GM23338 (cell line): ENCODE results near the gene SYNRG. TPM values are rescaled to one million over a fixed set of nuclear protein-coding genes. Genes with fewer than 3 reads are reported as not detected.

Experiments
- ATAC-seq: fragments of 200-7000 bp; cut with Tn5 transposase; 3 replicates; pipeline ENCODE4 v1.9.1; 2020
- DNase-seq: peaks from one replicate; pipeline ENCODE4 v3.0.0-alpha.2; 2015; ENCODE audit warnings: low spot score
- H2AFZ ChIP-seq: fragments of 200-600 bp; sonication (generic); 2 replicates; pipeline ENCODE4 v1.8.0; 2016; ENCODE audit warnings: antibody characterized with exemption, mild to moderate bottlenecking, moderate library complexity
- H3F3A ChIP-seq: fragments of 200-600 bp; sonication (generic); replicated peaks from 2 replicates; pipeline ENCODE4 v1.8.0; 2017; ENCODE audit warnings: antibody characterized with exemption, mixed run types, low read depth
- H3K27ac ChIP-seq: fragments of 200-600 bp; sonication (generic); 2 replicates; pipeline ENCODE4 v1.6.1; 2016; ENCODE audit warnings: low read depth
- H3K27me3 ChIP-seq: fragments of 200-600 bp; sonication (generic); 2 replicates; pipeline ENCODE4 v1.8.0; 2016; ENCODE audit warnings: mild to moderate bottlenecking, mixed run types, moderate library complexity; ENCODE audit not compliant: insufficient read depth
- H3K36me3 ChIP-seq: fragments of 200-600 bp; sonication (generic); 2 replicates; pipeline ENCODE4 v1.8.0; 2016; ENCODE audit warnings: mild to moderate bottlenecking; ENCODE audit not compliant: insufficient read depth
- H3K4me1 ChIP-seq: fragments of 200-600 bp; sonication (generic); 2 replicates; pipeline ENCODE4 v1.8.0; 2016; ENCODE audit warnings: mild to moderate bottlenecking, moderate library complexity; ENCODE audit not compliant: insufficient read depth
- H3K4me2 ChIP-seq: fragments of 200-600 bp; sonication (generic); 2 replicates; pipeline ENCODE4 v1.7.1; 2017; ENCODE audit warnings: mixed run types
- H3K4me3 ChIP-seq: fragments of 200-600 bp; sonication (generic); 2 replicates; pipeline ENCODE4 v1.6.1; 2016; ENCODE audit warnings: mixed run types
- H3K79me2 ChIP-seq: fragments of 200-600 bp; sonication (generic); replicated peaks from 2 replicates; pipeline ENCODE4 v1.8.0; 2017; ENCODE audit warnings: mild to moderate bottlenecking; ENCODE audit not compliant: insufficient read depth
- H3K9me2 ChIP-seq: fragments of 200-600 bp; sonication (generic); 2 replicates; pipeline ENCODE4 v1.8.0; 2017; ENCODE audit not compliant: insufficient read depth
- H4K20me1 ChIP-seq: fragments of 200-600 bp; sonication (generic); replicated peaks from 2 replicates; pipeline ENCODE4 v1.8.0; 2017; ENCODE audit warnings: mild to moderate bottlenecking; ENCODE audit not compliant: insufficient read depth
- H3K27ac Mint-ChIP-seq: 2 replicates; pipeline ENCODE4 v1.8.0; 2020; ENCODE audit warnings: inconsistent platforms, mild to moderate bottlenecking, moderate library complexity, mixed read lengths
- H3K27me3 Mint-ChIP-seq: 3 replicates; pipeline ENCODE4 v1.8.0; 2022; ENCODE audit warnings: low read depth, mild to moderate bottlenecking, moderate library complexity, mixed read lengths, inconsistent platforms; ENCODE audit not compliant: insufficient read depth, poor library complexity
- H3K36me3 Mint-ChIP-seq: 3 replicates; pipeline ENCODE4 v1.8.0; 2021; ENCODE audit warnings: low read depth, mild to moderate bottlenecking, inconsistent platforms, moderate library complexity, mixed read lengths
- H3K4me1 Mint-ChIP-seq: 3 replicates; pipeline ENCODE4 v1.8.0; 2020; ENCODE audit warnings: mild to moderate bottlenecking, inconsistent platforms, mixed read lengths
- H3K4me3 Mint-ChIP-seq: 3 replicates; pipeline ENCODE4 v1.8.0; 2021; ENCODE audit warnings: moderate library complexity, mild to moderate bottlenecking, inconsistent platforms, mixed read lengths
- H3K9me3 Mint-ChIP-seq: 3 replicates; pipeline ENCODE4 v1.8.0; 2020; ENCODE audit warnings: moderate library complexity, mild to moderate bottlenecking, inconsistent platforms, mixed read lengths
- NANOG ChIP-seq: IDR thresholded peaks from 2 replicates; pipeline ENCODE4 v1.6.1; 2016; ENCODE audit warnings: antibody characterized with exemption, borderline replicate concordance
- POLR2AphosphoS5 ChIP-seq: IDR thresholded peaks from 2 replicates; pipeline ENCODE4 v1.6.1; 2016; ENCODE audit warnings: antibody characterized with exemption, low read depth
- ZNF114 ChIP-seq: fragments of 250-450 bp; sonication (Bioruptor Pico); IDR thresholded peaks from 2 replicates; pipeline ENCODE4 v1.5.0; 2020; ENCODE audit warnings: mild to moderate bottlenecking, moderate library complexity
- ZNF331 ChIP-seq: fragments of 250-450 bp; sonication (Bioruptor Pico); IDR thresholded peaks from 2 replicates; pipeline ENCODE4 v1.5.0; 2020; ENCODE audit warnings: low read depth, mild to moderate bottlenecking, moderate library complexity
- polyA plus RNA-seq: library from polyadenylated mRNA; unstranded; fragments of >200 nt; fragmentation: Nextera tagmentation; extraction: Ambion mirVana; gene quantifications from 2 replicates; pipeline ENCODE4 v1.2.1, GENCODE V29; 2016
- total RNA-seq: library from RNA; depleted of rRNA; stranded (reverse); fragments of >200 nt; shearing (Covaris generic); gene quantifications from 2 replicates; pipeline ENCODE4 v1.2.3, GENCODE V29; 2014
- TF ChIP-seq, protein P1 (sequence below), 2 experiments: fragments of 200-600 bp in 1 of 2; sonication (generic) in 1 of 2; conservative IDR thresholded peaks; 2 replicates each; pipeline versions ENCODE4 v1.5.1 to v1.6.1; 2016 to 2017; ENCODE audit warnings: antibody characterized with exemption in 2 of 2, low read depth in 2 of 2, mild to moderate bottlenecking in 2 of 2, moderate library complexity in 1 of 2
- TF ChIP-seq, protein P2 (sequence below): fragments of 250-450 bp; sonication (Bioruptor Pico); IDR thresholded peaks from 2 replicates; pipeline ENCODE4 v1.5.0; 2020; ENCODE audit warnings: mild to moderate bottlenecking, moderate library complexity

The SYNRG gene
- total and polyA plus RNA-seq, 2 experiments from 2014 or later, result 18.6 to 22.6 TPM

DNA sequence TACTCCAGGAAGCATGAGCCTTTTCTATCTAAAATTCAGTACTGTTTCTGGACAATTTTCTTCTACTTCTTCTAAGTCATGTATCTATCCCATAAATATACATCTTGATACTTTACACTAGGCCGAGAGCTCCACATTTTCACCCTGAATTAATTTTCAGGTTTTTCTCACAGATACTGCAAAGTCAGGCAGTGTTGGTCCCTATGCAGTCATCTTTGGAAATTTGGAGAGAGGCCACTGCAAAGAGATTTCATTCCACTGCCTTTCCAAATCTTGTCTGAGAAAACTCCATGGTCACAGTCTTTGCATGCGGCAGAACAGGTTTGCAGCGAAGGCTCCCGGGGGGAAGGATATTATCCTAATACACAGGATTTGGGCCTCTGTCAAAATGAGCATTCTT is 91.3 kb downstream of the SYNRG start:
- Histone ChIP-seq H3K4me1 (no peaks in the 10 kb centered on the region), H3F3A (0 out of 2 replicates have a peak, but pooled peaks cover 4% of the 10 kb centered on the region), H3K27ac (no peak overlapping the region), H3K79me2 (no peaks in the 10 kb centered on the region), H3K4me2 (no peak overlapping the region), H3K36me3 (peaks cover 11% of the 10 kb centered on the region; the same call in 1 of the 2 replicates), H4K20me1 (peaks cover 9% of the 10 kb centered on the region), H3K27me3 (no peaks in the 10 kb centered on the region), H3K9me2 (no peaks in the 10 kb centered on the region), H3K4me3 (no peak overlapping the region), H2AFZ (no peak overlapping the region)
- Mint-ChIP-seq H3K4me1 (peaks cover 2% of the 10 kb centered on the region; the same call in 1 of the 3 replicates), H3K27me3 (peaks cover 2% of the 10 kb centered on the region), H3K4me3 (no peak overlapping the region), H3K36me3 (peaks cover 32% of the 10 kb centered on the region), H3K27ac (no peak overlapping the region), H3K9me3 (no peaks in the 10 kb centered on the region)
- TF ChIP-seq ZNF331 (CRISPR knock-in tag) (no peak), POLR2AphosphoS5 (no peak)
- TF ChIP-seq, protein P1, sequence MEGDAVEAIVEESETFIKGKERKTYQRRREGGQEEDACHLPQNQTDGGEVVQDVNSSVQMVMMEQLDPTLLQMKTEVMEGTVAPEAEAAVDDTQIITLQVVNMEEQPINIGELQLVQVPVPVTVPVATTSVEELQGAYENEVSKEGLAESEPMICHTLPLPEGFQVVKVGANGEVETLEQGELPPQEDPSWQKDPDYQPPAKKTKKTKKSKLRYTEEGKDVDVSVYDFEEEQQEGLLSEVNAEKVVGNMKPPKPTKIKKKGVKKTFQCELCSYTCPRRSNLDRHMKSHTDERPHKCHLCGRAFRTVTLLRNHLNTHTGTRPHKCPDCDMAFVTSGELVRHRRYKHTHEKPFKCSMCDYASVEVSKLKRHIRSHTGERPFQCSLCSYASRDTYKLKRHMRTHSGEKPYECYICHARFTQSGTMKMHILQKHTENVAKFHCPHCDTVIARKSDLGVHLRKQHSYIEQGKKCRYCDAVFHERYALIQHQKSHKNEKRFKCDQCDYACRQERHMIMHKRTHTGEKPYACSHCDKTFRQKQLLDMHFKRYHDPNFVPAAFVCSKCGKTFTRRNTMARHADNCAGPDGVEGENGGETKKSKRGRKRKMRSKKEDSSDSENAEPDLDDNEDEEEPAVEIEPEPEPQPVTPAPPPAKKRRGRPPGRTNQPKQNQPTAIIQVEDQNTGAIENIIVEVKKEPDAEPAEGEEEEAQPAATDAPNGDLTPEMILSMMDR (conservative IDR thresholded peaks at IDR 0.05; ENCODE audit: low read depth in 2 of 2), result no peak
- ATAC-seq (no peak), DNase-seq (no peak)

DNA sequence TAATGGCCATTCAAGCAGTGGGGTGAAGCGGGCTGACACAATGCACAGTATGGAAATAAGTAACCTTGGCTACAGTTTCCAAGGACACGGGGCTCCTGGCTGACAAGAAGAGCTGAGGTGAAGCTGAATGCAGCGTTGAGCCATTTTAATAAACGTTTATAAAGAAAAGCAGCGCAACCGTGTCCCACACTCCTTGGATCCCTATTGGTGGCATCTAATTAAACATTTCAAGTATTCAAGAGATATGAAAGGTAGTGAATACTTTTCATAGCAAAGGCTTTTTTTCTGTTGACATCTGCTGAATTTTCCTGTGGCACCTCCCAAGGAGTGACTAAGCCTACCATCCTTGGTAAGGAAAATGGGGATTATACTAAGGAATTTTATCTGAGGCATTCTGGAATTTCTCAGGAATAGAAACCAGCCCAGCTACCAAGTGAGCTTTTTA is 93.1 kb downstream of the SYNRG start:
- DNase-seq (no peak), ATAC-seq (no peak)
- Histone ChIP-seq H3K4me1 (no peaks in the 10 kb centered on the region), H3K27ac (no peak overlapping the region), H4K20me1 (peaks cover 9% of the 10 kb centered on the region), H3F3A (0 out of 2 replicates have a peak, but pooled peaks cover 8% of the 10 kb centered on the region), H3K4me2 (no peak overlapping the region), H3K4me3 (no peak overlapping the region), H3K27me3 (no peaks in the 10 kb centered on the region), H3K79me2 (no peaks in the 10 kb centered on the region), H2AFZ (no peak overlapping the region), H3K36me3 (peaks cover 11% of the 10 kb centered on the region; the same call in 1 of the 2 replicates), H3K9me2 (no peaks in the 10 kb centered on the region)
- Mint-ChIP-seq H3K4me3 (no peak overlapping the region), H3K27me3 (peaks cover 2% of the 10 kb centered on the region), H3K9me3 (no peaks in the 10 kb centered on the region), H3K27ac (no peak overlapping the region), H3K36me3 (peaks cover 41% of the 10 kb centered on the region), H3K4me1 (peaks cover 2% of the 10 kb centered on the region; the same call in 1 of the 3 replicates)
- no peak for TF ChIP-seq ZNF114 (CRISPR knock-in tag)

DNA sequence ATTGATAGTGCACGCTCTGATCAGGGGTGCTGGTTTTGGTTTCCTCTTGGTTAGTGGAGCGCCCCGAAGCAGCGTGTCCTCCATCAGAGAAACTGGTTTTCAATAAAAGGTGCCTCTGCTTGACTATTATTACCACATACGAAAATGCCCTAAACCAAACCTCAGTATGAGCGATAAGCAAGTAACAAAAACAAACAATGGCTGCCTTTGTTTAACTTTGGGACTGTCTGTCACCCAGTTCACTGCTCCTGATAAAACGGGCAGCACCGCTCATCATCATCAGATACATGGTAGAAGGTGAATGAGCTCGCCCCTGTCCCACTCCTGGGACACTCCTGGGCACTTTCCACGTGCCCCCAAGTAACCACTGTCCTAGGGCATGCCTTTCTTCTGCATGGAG is 95.5 kb downstream of the SYNRG start:
- no peak overlapping the region for H3K4me3 Mint-ChIP-seq
- H3K27ac Mint-ChIP-seq, result no peak overlapping the region
- no peak for ATAC-seq
- no peak for TF ChIP-seq NANOG
- TF ChIP-seq, protein P2, sequence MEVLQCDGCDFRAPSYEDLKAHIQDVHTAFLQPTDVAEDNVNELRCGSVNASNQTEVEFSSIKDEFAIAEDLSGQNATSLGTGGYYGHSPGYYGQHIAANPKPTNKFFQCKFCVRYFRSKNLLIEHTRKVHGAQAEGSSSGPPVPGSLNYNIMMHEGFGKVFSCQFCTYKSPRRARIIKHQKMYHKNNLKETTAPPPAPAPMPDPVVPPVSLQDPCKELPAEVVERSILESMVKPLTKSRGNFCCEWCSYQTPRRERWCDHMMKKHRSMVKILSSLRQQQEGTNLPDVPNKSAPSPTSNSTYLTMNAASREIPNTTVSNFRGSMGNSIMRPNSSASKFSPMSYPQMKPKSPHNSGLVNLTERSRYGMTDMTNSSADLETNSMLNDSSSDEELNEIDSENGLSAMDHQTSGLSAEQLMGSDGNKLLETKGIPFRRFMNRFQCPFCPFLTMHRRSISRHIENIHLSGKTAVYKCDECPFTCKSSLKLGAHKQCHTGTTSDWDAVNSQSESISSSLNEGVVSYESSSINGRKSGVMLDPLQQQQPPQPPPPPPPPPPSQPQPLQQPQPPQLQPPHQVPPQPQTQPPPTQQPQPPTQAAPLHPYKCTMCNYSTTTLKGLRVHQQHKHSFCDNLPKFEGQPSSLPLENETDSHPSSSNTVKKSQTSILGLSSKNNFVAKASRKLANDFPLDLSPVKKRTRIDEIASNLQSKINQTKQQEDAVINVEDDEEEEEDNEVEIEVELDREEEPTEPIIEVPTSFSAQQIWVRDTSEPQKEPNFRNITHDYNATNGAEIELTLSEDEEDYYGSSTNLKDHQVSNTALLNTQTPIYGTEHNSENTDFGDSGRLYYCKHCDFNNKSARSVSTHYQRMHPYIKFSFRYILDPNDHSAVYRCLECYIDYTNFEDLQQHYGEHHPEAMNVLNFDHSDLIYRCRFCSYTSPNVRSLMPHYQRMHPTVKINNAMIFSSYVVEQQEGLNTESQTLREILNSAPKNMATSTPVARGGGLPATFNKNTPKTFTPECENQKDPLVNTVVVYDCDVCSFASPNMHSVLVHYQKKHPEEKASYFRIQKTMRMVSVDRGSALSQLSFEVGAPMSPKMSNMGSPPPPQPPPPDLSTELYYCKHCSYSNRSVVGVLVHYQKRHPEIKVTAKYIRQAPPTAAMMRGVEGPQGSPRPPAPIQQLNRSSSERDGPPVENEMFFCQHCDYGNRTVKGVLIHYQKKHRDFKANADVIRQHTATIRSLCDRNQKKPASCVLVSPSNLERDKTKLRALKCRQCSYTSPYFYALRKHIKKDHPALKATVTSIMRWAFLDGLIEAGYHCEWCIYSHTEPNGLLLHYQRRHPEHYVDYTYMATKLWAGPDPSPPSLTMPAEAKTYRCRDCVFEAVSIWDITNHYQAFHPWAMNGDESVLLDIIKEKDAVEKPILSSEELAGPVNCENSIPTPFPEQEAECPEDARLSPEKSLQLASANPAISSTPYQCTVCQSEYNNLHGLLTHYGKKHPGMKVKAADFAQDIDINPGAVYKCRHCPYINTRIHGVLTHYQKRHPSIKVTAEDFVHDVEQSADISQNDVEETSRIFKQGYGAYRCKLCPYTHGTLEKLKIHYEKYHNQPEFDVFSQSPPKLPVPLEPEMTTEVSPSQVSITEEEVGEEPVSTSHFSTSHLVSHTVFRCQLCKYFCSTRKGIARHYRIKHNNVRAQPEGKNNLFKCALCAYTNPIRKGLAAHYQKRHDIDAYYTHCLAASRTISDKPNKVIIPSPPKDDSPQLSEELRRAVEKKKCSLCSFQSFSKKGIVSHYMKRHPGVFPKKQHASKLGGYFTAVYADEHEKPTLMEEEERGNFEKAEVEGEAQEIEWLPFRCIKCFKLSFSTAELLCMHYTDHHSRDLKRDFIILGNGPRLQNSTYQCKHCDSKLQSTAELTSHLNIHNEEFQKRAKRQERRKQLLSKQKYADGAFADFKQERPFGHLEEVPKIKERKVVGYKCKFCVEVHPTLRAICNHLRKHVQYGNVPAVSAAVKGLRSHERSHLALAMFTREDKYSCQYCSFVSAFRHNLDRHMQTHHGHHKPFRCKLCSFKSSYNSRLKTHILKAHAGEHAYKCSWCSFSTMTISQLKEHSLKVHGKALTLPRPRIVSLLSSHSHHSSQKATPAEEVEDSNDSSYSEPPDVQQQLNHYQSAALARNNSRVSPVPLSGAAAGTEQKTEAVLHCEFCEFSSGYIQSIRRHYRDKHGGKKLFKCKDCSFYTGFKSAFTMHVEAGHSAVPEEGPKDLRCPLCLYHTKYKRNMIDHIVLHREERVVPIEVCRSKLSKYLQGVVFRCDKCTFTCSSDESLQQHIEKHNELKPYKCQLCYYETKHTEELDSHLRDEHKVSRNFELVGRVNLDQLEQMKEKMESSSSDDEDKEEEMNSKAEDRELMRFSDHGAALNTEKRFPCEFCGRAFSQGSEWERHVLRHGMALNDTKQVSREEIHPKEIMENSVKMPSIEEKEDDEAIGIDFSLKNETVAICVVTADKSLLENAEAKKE, result no peak

More for the DNA sequence above, 95.5 kb downstream of the SYNRG start:
- Mint-ChIP-seq H3K4me1 (peaks cover 2% of the 10 kb centered on the region; the same call in 1 of the 3 replicates), H3K27me3 (no peaks in the 10 kb centered on the region), H3K9me3 (no peaks in the 10 kb centered on the region), H3K36me3 (peaks cover 28% of the 10 kb centered on the region)
- Histone ChIP-seq H3K4me3 (no peak overlapping the region), H3F3A (0 out of 2 replicates have a peak, but pooled peaks cover 8% of the 10 kb centered on the region), H3K27ac (no peak overlapping the region), H3K79me2 (peaks cover 1% of the 10 kb centered on the region; the same call in 1 of the 2 replicates), H3K4me2 (no peak overlapping the region), H2AFZ (no peak overlapping the region), H3K9me2 (no peaks in the 10 kb centered on the region), H4K20me1 (peaks cover 9% of the 10 kb centered on the region), H3K36me3 (peaks cover 11% of the 10 kb centered on the region; the same call in 1 of the 2 replicates), H3K27me3 (no peaks in the 10 kb centered on the region), H3K4me1 (no peaks in the 10 kb centered on the region)
- DNase-seq, result no peak
